Measurements from ENCODE around the gene PCLAF.
"Not testable (repeated sequence)": the region's sequence is repeated elsewhere in the genome, so short reads cannot be mapped to it uniquely, and the experiment has no call there.

Gene PCLAF
- total RNA-seq: 0.75 reads per million

DNA sequence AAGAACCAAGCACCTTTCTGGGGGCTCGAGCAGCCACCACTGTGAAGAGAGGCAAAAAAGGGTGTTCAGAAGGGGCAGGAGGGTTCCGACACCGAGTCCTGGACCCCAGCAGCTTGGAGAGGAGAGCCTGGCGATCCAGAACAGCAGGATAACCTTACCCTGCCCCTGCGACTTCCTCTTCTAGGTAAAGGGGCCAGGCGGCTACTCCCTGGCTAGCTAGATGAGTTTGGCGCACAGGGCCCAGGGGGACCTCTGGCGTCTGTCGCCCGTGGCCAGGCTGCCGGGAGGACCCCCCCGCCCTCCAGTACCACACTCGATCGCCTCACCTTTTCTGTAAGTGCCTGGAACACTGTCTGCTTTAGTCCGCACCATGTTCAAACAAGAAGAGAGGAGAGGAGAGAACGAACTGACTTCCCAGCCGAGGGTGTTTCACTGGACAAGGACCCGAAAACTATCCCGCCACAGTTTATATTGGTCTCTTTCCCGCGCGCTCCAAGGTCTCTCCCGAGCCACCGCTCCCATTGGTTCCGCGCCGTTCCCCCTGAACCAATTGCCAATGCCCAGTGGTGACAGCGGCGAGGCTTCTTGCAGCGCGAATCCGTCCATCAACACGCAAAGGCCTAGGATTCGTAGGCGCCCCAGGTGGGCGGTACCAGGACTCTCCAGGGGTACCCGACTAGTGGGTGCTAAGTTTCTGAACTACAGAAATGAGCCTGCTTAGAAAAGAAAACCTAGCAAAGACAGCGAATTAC, at the start of gene PCLAF:
Gene PCLAF (minus strand): TSS at position 442 of the 752 bp plus-strand sequence. CDS start 70 bp downstream, at position 372.
- DNase-seq: peak; percentile 92

- DNase-seq: peak; percentile 24
Measured at GRCh38 chr15:64430000-64430735, 48.9 kb upstream of the PCLAF start.

DNA sequence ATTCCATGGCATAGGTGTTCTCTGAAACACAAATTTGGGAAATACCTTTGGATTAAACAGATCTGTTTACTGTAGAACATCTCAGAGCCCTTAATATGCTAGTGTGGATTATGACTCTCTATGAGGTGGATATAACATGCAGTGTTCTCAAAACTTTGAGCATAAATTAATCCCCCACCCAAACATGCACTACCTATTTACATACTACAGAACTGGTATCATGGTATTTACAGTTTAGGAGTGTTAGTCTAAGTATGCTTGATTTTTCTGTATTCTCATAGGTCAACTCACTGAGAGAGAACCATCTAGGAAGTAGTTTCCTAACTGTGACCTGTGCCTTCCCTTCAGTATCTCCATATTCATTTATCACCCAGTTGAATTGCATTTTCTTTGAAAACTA, 48.2 kb upstream of the PCLAF start:
- no peak for DNase-seq

DNA sequence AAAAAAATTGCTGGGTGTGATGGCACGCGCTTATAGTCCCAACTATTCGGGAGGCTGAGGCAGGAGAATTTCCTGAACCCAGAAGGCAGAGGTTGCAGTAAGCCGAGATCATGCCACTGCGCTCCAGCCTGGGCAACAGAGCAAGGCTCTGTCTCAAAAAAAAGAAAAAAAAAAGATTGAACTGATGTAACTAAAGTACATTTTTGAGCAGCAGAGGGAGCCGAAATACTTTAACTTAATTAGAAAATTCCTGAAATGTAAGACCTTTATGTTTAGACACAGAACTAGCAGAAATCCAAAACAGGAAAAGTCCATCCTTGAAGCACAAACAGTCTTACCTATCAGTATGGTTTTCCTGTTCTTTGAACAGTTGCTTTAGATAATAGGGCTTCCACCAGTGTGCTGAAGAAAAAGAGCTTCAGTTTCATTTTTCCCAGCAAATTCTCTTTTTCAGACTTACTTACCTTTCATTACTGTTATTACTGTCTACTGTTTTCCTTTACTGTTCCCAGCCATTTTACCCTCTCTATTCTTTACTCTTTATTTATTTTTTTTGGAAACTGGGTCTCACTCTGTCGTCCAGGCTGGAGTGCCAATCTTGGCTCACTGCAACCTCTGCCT, 45.7 kb upstream of the PCLAF start:
- no peak for DNase-seq

- DNase-seq: no peak
Measured at GRCh38 chr15:64425221-64425620, 44.0 kb upstream of the PCLAF start.

DNA sequence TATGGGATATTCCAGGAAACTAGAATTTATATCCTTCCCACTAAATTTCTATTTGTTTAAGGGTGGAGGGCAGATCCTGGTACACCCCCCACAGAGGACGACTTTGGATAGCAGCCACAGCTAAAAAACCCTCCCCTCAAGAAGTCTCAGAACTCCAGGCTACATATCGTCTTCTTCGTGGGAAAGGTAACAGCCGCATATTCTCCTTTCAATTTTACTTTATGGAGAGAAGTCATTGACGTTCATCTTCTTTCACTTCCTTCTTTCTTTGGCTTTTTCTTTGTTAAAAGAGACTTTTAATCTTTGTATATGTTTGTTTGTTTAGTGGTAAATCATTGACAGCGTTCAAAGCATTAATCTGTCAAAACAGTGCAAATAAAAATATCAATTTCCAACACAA, 42.7 kb upstream of the PCLAF start:
- no peak for DNase-seq

DNA sequence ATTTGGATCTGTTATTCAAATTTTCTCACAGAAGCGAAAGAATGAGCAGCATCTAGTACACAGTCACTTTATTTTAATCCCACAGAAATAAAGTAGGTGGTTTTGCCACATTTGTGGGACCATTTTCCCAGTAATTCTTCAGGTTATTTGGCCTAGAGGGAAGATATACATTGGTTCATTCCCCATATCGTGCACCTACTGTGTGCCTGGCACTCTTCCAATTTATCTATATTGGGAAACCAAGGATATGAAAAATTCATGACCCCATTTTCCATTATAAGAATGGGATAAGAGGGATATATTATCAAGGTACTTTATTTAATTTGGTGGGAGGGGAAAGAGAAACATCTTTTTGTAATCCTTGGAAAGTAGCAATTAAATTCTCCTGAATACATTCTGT, 41.5 kb upstream of the PCLAF start:
- no peak for DNase-seq

- no peak for DNase-seq
Measured at GRCh38 chr15:64412216-64412615, 31.0 kb upstream of the PCLAF start.

GRCh38 chr15:64400583-64400982, 19.3 kb upstream of the PCLAF start:
- DNase-seq: no peak

- no peak for DNase-seq
Measured at GRCh38 chr15:64398575-64398974, 17.3 kb upstream of the PCLAF start.

DNA sequence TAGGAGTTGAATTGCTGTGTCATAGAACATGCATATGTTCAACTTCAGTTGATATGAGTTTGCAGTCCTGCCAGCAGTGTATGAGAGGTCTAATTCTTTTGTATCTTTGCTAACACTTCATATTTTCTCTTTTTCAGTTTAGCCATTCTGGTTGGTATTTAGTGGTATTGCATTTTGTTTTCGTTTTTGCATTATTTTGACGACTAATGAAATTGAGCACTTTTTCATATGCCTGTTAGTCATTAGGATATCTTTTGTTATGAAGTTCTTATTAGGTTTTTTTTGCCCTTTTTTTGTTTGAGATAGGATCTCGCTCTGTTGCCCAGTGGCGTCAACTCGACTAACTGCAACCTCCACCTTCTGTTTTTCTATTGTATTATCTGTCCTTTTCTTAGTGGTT, 15.5 kb upstream of the PCLAF start:
- no peak for DNase-seq

GRCh38 chr15:64392471-64392870, 11.2 kb upstream of the PCLAF start:
- DNase-seq: not testable (repeated sequence)

DNA sequence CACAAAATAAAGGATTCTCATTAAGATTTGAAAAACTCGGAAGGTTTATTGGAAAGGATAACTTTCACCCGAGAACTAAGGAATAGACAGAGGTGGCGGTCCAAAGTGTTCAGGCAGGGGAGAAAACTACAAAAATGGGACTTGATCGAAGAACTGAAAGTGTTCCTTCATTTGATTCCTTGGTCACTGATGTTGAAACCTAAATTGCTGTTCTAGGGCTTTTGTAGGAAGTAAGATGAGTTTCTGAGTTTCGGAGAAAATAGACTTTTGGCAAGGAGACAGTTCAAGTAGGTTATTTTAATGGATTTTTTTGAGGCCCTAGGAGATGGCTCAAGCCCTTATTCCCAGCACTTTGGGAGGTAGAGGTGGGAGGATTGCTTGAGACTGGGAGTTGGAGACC, 7.8 kb upstream of the PCLAF start:
- no peak for DNase-seq

DNA sequence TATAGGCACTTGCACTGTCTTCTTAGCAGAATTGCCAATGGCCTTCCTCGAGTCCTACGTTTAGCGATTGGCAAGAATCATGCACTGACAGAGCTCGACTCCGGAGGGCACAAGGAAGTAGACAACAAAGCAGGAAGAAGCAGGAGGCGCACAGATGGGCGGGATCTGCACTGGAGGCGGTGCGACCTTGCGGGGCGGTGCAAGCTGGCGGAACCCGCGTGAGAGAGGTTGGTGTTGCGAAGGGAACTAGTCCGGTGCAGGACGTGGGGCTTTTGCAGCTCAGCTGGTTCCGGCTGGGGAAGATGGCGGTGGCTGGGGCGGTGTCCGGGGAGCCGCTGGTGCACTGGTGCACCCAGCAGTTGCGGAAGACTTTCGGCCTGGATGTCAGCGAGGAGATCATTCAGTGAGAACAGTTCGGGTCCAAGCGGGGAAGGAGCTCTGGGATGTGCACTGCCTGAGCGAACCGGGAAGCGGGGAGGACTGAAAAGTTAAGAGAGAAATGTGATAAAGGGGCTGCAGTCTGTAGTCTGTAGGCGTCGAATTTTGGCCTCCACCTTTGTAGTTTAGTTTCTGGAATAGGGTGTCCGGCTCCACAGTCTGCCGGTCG, 6.4 kb upstream of the PCLAF start, which contains the start of gene TRIP4:
Gene TRIP4 (plus strand): TSS at position 275 of the 607 bp plus-strand sequence. CDS start 28 bp downstream, at position 303.
- peak; percentile 93 for DNase-seq

DNA sequence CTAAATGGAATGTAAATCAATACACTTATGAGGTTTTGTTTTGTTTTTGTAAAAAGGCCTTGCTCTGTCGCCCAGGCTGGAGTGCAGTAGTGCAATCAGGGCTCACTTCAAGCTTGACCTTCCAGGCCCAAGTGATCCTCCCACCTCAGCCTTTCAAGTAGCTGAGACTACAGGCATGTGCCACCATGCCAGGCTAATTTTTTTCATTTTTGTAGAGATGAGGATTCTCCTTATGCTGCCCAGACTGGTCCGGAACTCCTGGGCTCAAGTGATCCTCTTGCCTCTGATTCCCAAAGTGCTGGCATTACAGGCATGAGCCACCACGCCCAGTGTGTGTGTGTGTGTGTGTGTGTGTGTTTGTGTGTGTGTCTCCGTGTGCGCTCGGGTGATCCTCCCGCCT, 5.0 kb upstream of the PCLAF start:
- no peak for DNase-seq

- DNase-seq: no peak
Measured at GRCh38 chr15:64383760-64384159, 2.5 kb upstream of the PCLAF start.

- DNase-seq: not testable (repeated sequence)
Measured at GRCh38 chr15:64380130-64380870, 941 bp downstream of the PCLAF start.

DNA sequence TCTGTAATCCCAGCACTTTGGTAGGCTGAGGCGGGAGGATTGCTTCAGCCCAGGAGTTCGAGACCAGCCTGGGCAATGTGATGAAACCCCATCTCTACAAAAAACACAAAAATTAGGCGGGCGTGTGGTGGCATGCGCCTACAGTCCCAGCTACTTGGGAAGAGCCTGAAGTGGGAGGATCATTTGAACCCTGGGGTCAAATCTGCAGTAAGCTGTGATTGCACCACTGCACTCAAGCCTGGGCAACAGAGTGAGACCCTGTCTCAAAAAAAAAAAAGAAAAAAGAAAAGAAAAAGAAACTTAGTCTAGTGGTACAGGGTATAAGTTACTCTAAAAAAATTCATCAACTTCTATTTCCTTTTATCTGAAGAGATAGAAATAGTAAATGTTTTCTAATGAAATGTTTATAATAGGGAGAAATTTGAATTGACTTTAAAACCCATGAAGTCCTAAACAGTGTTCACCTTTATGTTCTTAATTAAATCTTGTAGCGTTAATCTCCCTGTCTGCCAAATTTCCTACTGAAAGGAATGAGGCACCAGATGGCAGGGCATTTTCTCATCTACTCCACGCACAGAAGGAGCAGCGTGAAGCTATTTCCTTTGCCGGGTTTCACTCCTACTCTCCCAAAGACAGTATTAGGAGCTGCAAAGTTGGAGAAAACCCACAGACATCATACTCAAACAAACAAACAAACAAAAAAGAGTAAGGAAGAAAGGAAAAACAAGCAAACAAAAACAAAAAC, 1.9 kb downstream of the PCLAF start:
- DNase-seq: no peak

GRCh38 chr15:64373360-64373759, 7.9 kb downstream of the PCLAF start:
- no peak for DNase-seq

GRCh38 chr15:64371383-64371782, 9.9 kb downstream of the PCLAF start:
- not testable (repeated sequence) for DNase-seq

GRCh38 chr15:64369078-64369607, 12.1 kb downstream of the PCLAF start:
- no peak for DNase-seq

All from effector CD4-positive, alpha-beta T cell (primary cell).